Measurements from ENCODE around the gene RBL2. TPM values are rescaled to one million over a fixed set of nuclear protein-coding genes. Genes with fewer than 3 reads are reported as not detected.
"Not testable (repeated sequence)": the region's sequence is repeated elsewhere in the genome, so short reads cannot be mapped to it uniquely, and the experiment has no call there.

RBL2 gene, protein sequence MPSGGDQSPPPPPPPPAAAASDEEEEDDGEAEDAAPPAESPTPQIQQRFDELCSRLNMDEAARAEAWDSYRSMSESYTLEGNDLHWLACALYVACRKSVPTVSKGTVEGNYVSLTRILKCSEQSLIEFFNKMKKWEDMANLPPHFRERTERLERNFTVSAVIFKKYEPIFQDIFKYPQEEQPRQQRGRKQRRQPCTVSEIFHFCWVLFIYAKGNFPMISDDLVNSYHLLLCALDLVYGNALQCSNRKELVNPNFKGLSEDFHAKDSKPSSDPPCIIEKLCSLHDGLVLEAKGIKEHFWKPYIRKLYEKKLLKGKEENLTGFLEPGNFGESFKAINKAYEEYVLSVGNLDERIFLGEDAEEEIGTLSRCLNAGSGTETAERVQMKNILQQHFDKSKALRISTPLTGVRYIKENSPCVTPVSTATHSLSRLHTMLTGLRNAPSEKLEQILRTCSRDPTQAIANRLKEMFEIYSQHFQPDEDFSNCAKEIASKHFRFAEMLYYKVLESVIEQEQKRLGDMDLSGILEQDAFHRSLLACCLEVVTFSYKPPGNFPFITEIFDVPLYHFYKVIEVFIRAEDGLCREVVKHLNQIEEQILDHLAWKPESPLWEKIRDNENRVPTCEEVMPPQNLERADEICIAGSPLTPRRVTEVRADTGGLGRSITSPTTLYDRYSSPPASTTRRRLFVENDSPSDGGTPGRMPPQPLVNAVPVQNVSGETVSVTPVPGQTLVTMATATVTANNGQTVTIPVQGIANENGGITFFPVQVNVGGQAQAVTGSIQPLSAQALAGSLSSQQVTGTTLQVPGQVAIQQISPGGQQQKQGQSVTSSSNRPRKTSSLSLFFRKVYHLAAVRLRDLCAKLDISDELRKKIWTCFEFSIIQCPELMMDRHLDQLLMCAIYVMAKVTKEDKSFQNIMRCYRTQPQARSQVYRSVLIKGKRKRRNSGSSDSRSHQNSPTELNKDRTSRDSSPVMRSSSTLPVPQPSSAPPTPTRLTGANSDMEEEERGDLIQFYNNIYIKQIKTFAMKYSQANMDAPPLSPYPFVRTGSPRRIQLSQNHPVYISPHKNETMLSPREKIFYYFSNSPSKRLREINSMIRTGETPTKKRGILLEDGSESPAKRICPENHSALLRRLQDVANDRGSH
- total RNA-seq (100 to 1,000 TPM in 1 of 2 donors, 10 to 100 TPM in 1; 58.0 to 165 TPM), polyA plus RNA-seq (10 to 100 TPM; 30.8 to 35.9 TPM)
- long read RNA-seq, donor 1, full-length matches to known transcripts, result 5 of 14 reads
- long read RNA-seq, donor 1, partial matches to known transcripts, result 9 of 14 reads
- long read RNA-seq, donor 1, other reads (novel, unspliced or antisense), result 0 of 14 reads
- long read RNA-seq, donor 2, full-length matches to known transcripts, result 1 of 1 reads
- long read RNA-seq, donor 2, partial matches to known transcripts, result 0 of 1 reads
- long read RNA-seq, donor 2, other reads (novel, unspliced or antisense), result 0 of 1 reads
- long read RNA-seq, donor 3, full-length matches to known transcripts, result 5 of 12 reads
- long read RNA-seq, donor 3, partial matches to known transcripts, result 0 of 12 reads
- long read RNA-seq, donor 3, other reads (novel, unspliced or antisense), result 7 of 12 reads
- long read RNA-seq, donor 4, partial matches to known transcripts, result 8 of 9 reads
- long read RNA-seq, donor 4, other reads (novel, unspliced or antisense), result 0 of 9 reads
- long read RNA-seq, donor 5, full-length matches to known transcripts, result 3 of 24 reads
- long read RNA-seq, donor 5, partial matches to known transcripts, result 21 of 24 reads
- long read RNA-seq, donor 5, other reads (novel, unspliced or antisense), result 0 of 24 reads

- Histone ChIP-seq H3K27me3 (ENCODE audit: control insufficient read depth in 3 of 3, insufficient read depth in 3 of 3, low read length in 2 of 3) (no peaks in the 10 kb centered on the region), H3K9ac (ENCODE audit: insufficient read depth in 1 of 2, low read length in 2 of 2) (peak within 1 kb of the TSS; percentile 77 to 87), H3K4me1 (ENCODE audit: control insufficient read depth in 5 of 5, insufficient read depth in 5 of 5, low read length in 5 of 5) (peaks cover 0 to 16% (median 6%) of the 10 kb centered on the region in 5 donors), H3K36me3 (ENCODE audit: control insufficient read depth in 4 of 4, insufficient read depth in 4 of 4, low read length in 4 of 4) (no peaks in the 10 kb centered on the region), H3K27ac (ENCODE audit: low read depth in 1 of 2, low read length in 1 of 2) (peak within 1 kb of the TSS; percentile 96 to 100), H3K9me3 (ENCODE audit: control insufficient read depth in 4 of 4, insufficient read depth in 3 of 4, low read length in 3 of 4) (peaks cover 0 to 3% (median 0%) of the 10 kb centered on the region in 4 donors), H3K4me3 (peak within 1 kb of the TSS; percentile 100)
- TF ChIP-seq, protein P1, sequence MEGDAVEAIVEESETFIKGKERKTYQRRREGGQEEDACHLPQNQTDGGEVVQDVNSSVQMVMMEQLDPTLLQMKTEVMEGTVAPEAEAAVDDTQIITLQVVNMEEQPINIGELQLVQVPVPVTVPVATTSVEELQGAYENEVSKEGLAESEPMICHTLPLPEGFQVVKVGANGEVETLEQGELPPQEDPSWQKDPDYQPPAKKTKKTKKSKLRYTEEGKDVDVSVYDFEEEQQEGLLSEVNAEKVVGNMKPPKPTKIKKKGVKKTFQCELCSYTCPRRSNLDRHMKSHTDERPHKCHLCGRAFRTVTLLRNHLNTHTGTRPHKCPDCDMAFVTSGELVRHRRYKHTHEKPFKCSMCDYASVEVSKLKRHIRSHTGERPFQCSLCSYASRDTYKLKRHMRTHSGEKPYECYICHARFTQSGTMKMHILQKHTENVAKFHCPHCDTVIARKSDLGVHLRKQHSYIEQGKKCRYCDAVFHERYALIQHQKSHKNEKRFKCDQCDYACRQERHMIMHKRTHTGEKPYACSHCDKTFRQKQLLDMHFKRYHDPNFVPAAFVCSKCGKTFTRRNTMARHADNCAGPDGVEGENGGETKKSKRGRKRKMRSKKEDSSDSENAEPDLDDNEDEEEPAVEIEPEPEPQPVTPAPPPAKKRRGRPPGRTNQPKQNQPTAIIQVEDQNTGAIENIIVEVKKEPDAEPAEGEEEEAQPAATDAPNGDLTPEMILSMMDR (IDR thresholded peaks at IDR 0.05; ENCODE audit: control extremely low read depth, extremely low read depth), result no peak
- WGBS, 2 donors, result 0 to 1% methylated on average over 81 to 89 of the region's 89 CpGs
- DNase-seq (peak; percentile 87 to 92 (median 89)), ATAC-seq (ENCODE audit: insufficient read depth, low FRiP score) (peak; percentile 92)
These were observed at the start of gene RBL2 for GRCh38 chr16:53434377-53435065. Gene RBL2 (plus strand): TSS chr16:53434471. CDS start chr16:53434557, 86 bp downstream.

GRCh38 chr16:53384610-53385009 lies 49.7 kb upstream of the RBL2 start:
- H3K27ac ChIP-seq (ENCODE audit: low read depth in 1 of 2, low read length in 1 of 2); ATAC-seq (ENCODE audit: insufficient read depth, low FRiP score); H3K27me3 ChIP-seq (ENCODE audit: control insufficient read depth in 3 of 3, insufficient read depth in 3 of 3, low read length in 2 of 3); DNase-seq; H3K9me3 ChIP-seq (ENCODE audit: control insufficient read depth in 4 of 4, insufficient read depth in 3 of 4, low read length in 3 of 4); H3K4me1 ChIP-seq (ENCODE audit: control insufficient read depth in 5 of 5, insufficient read depth in 5 of 5, low read length in 5 of 5); H3K4me3 ChIP-seq; H3K36me3 ChIP-seq (ENCODE audit: control insufficient read depth in 4 of 4, insufficient read depth in 4 of 4, low read length in 4 of 4); H3K9ac ChIP-seq (ENCODE audit: insufficient read depth in 1 of 2, low read length in 2 of 2): not testable (repeated sequence)
- 87 to 88% methylated on average over 8 of the region's 8 CpGs for WGBS, 2 donors

DNA sequence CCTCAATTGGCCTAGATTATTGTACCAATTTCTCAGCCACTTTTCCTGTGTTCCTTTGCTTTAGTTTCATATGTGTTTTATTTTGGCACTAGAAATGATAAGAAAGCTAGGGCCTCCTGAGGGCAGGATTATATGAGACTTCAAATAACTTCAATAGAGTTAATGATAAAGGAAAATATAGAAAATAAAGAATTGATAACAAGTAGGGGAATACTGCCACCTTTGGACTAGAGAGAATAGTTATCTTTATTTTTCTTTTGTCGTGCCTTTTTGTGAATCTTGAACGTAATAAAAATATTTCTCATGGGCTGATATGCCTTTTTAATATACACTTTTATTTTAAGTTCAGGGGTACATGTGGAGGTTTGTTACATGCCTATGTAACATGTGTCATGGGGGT lies 29.3 kb upstream of the RBL2 start:
- whole genome bisulfite sequencing, 2 donors, result 46 to 55% methylated on average over 2 of the region's 2 CpGs
- no peak for DNase-seq
- H3K4me3 ChIP-seq, result no peak overlapping the region
- no peaks in the 10 kb centered on the region for H3K36me3 ChIP-seq (ENCODE audit: control insufficient read depth in 4 of 4, insufficient read depth in 4 of 4, low read length in 4 of 4)
- H3K27me3 ChIP-seq (ENCODE audit: control insufficient read depth in 3 of 3, insufficient read depth in 3 of 3, low read length in 2 of 3), result no peaks in the 10 kb centered on the region
- no peak overlapping the region for H3K9ac ChIP-seq (ENCODE audit: insufficient read depth in 1 of 2, low read length in 2 of 2)
- no peak overlapping the region for H3K27ac ChIP-seq (ENCODE audit: low read depth in 1 of 2, low read length in 1 of 2)
- TF ChIP-seq, protein P1 (IDR thresholded peaks at IDR 0.05; ENCODE audit: control extremely low read depth, extremely low read depth), result no peak
- no peaks in the 10 kb centered on the region for H3K4me1 ChIP-seq (ENCODE audit: control insufficient read depth in 5 of 5, insufficient read depth in 5 of 5, low read length in 5 of 5)
- H3K9me3 ChIP-seq (ENCODE audit: control insufficient read depth in 4 of 4, insufficient read depth in 3 of 4, low read length in 3 of 4), result no peaks in the 10 kb centered on the region
- ATAC-seq (ENCODE audit: insufficient read depth, low FRiP score), result no peak
